ENCODE results near the gene SORD. TPM values are rescaled to one million over a fixed set of nuclear protein-coding genes. Genes with fewer than 3 reads are reported as not detected.

The SORD gene
- total and polyA plus RNA-seq, 9 of the 15 experiments (the other 6 are each of a cell fraction or from before 2014, with no cell fraction given): 5.9 to 79.2 (median 29.6) TPM

- no peak for TF ChIP-seq GTF3C2 (IDR thresholded peaks at IDR 0.05; ENCODE audit: borderline replicate concordance, extremely low read depth, insufficient read length)
- TF ChIP-seq ZBTB17 (CRISPR knock-in tag; IDR thresholded peaks at IDR 0.05): no peak
- TF ChIP-seq SNAPC5 (CRISPR knock-in tag; IDR thresholded peaks at IDR 0.05): no peak
- TF ChIP-seq ZNF586 (CRISPR knock-in tag; conservative IDR thresholded peaks at IDR 0.05): no peak
- no peak for TF ChIP-seq DDX20 (tag; IDR thresholded peaks at IDR 0.05; ENCODE audit: low read depth)
- no peak for TF ChIP-seq POLR2H (tag; IDR thresholded peaks at IDR 0.05; ENCODE audit: low read depth)
- no peak for TF ChIP-seq ZNF280B (CRISPR knock-in tag; IDR thresholded peaks at IDR 0.05)
- no peak for TF ChIP-seq SREBF2 (CRISPR knock-in tag; IDR thresholded peaks at IDR 0.05)
- no peak for TF ChIP-seq E2F3 (CRISPR knock-in tag; IDR thresholded peaks at IDR 0.05)
- no peak for TF ChIP-seq ZZZ3 (IDR thresholded peaks at IDR 0.05)
- no peak for TF ChIP-seq ZNF23 (CRISPR knock-in tag; IDR thresholded peaks at IDR 0.05)
- TF ChIP-seq ZNF217 (CRISPR knock-in tag; IDR thresholded peaks at IDR 0.05): no peak
- TF ChIP-seq RBM39 (optimal IDR thresholded peaks at IDR 0.05; ENCODE audit: low read depth, low read length): peak; percentile 49
- no peak for TF ChIP-seq E2F5 (CRISPR knock-in tag; IDR thresholded peaks at IDR 0.05)
- TF ChIP-seq TEAD1 (CRISPR knock-in tag; IDR thresholded peaks at IDR 0.05): peak; percentile 54 to 95; a peak in 3 of 4 replicates
- TF ChIP-seq HES1 (IDR thresholded peaks at IDR 0.05; ENCODE audit: low read depth): peak; percentile 92
- no peak for TF ChIP-seq GABPB2 (CRISPR knock-in tag; conservative IDR thresholded peaks at IDR 0.05)
- peak; percentile 91 to 95 for TF ChIP-seq TRIM24 (IDR thresholded peaks at IDR 0.05)
- no peak for TF ChIP-seq RBM15 (IDR thresholded peaks at IDR 0.05; ENCODE audit: insufficient read depth, low read length)
- no peak for TF ChIP-seq ZNF408 (CRISPR knock-in tag; IDR thresholded peaks at IDR 0.05; ENCODE audit: low read depth)
- TF ChIP-seq ETS1 (conservative IDR thresholded peaks at IDR 0.05; ENCODE audit: control insufficient read depth, low read depth, low read length): peak; percentile 47
These were observed 26.0 kb downstream of the SORD start (continued) for GRCh38 chr15:45048794-45049631.

All from K562 (cell line).